ENCODE data around the gene PLA2G7.

The PLA2G7 gene

DNA sequence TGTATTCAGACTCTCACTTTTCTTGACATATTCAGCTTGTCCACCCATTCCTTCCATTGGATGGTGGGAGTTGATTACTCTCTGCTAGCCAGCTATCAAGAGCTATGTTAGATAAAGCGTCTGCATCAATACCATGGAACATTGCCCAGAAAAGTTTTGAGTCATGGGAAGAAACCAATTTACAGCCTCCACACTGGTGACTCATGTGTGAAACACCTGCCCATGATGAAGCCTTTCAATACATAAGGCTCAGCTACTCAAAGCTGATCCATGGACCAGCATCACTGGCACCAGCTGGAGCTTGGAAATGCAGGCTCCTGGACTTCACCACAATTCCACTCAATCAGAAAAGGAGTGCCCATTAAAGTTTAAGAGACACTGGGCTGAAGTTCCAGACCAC lies 16.1 kb downstream of the PLA2G7 start:
- no peaks in the 10 kb centered on the region for H3K4me1 ChIP-seq (ENCODE audit: control insufficient read depth, insufficient read depth, low read length)
- no peaks in the 10 kb centered on the region for H3K9me3 ChIP-seq (ENCODE audit: control insufficient read depth, insufficient read depth, low read length)
- H3K4me3 ChIP-seq (ENCODE audit: low read depth, low read length), result no peak overlapping the region
- H3K27ac ChIP-seq (ENCODE audit: low read depth, low read length), result no peak overlapping the region
- H3K36me3 ChIP-seq (ENCODE audit: control insufficient read depth, insufficient read depth, low read length), result no peaks in the 10 kb centered on the region
- no peaks in the 10 kb centered on the region for H3K27me3 ChIP-seq (ENCODE audit: control insufficient read depth, insufficient read depth, low read length)
- H3K9ac ChIP-seq (ENCODE audit: low read depth, low read length), result no peak overlapping the region

- Histone ChIP-seq H3K9me3 (ENCODE audit: control insufficient read depth, insufficient read depth, low read length) (no peaks in the 10 kb centered on the region), H3K4me1 (ENCODE audit: control insufficient read depth, insufficient read depth, low read length) (no peaks in the 10 kb centered on the region), H3K4me3 (ENCODE audit: low read depth, low read length) (no peak overlapping the region), H3K9ac (ENCODE audit: low read depth, low read length) (no peak overlapping the region), H3K36me3 (ENCODE audit: control insufficient read depth, insufficient read depth, low read length) (no peaks in the 10 kb centered on the region), H3K27me3 (ENCODE audit: control insufficient read depth, insufficient read depth, low read length) (no peaks in the 10 kb centered on the region), H3K27ac (ENCODE audit: low read depth, low read length) (no peak overlapping the region)
Measured at GRCh38 chr6:46715141-46715540, 20.0 kb downstream of the PLA2G7 start.

DNA sequence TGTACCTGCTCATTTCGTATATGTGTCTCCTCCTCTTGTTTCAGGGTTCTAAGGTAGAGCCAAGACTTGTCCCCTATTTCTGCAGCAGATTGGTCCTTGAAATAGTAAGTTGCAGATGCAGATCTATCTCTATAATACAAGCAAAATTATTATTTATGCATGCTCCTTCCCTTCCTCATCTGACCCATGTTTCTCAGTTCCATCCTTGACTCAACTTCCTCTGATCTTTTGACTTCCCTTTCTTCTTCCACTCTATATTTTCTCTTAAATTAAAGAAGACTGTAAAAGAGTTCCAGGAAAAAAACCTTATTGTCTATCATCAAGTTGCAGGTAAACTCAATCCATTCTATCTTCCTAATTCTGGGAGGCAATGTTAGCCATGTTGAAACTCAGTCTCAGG lies 23.7 kb downstream of the PLA2G7 start:
- Histone ChIP-seq H3K36me3 (ENCODE audit: control insufficient read depth, insufficient read depth, low read length) (no peaks in the 10 kb centered on the region), H3K9me3 (ENCODE audit: control insufficient read depth, insufficient read depth, low read length) (no peaks in the 10 kb centered on the region), H3K27me3 (ENCODE audit: control insufficient read depth, insufficient read depth, low read length) (no peaks in the 10 kb centered on the region), H3K9ac (ENCODE audit: low read depth, low read length) (no peak overlapping the region), H3K27ac (ENCODE audit: low read depth, low read length) (no peak overlapping the region), H3K4me1 (ENCODE audit: control insufficient read depth, insufficient read depth, low read length) (no peaks in the 10 kb centered on the region), H3K4me3 (ENCODE audit: low read depth, low read length) (no peak overlapping the region)

GRCh38 chr6:46706464-46706863 lies 28.7 kb downstream of the PLA2G7 start:
- Histone ChIP-seq H3K4me3 (ENCODE audit: low read depth, low read length) (no peak overlapping the region), H3K9ac (ENCODE audit: low read depth, low read length) (no peak overlapping the region), H3K36me3 (ENCODE audit: control insufficient read depth, insufficient read depth, low read length) (no peaks in the 10 kb centered on the region), H3K27me3 (ENCODE audit: control insufficient read depth, insufficient read depth, low read length) (no peaks in the 10 kb centered on the region), H3K9me3 (ENCODE audit: control insufficient read depth, insufficient read depth, low read length) (no peaks in the 10 kb centered on the region), H3K4me1 (ENCODE audit: control insufficient read depth, insufficient read depth, low read length) (peaks cover 3% of the 10 kb centered on the region; the same call in 1 of the 2 replicates), H3K27ac (ENCODE audit: low read depth, low read length) (no peak overlapping the region)

DNA sequence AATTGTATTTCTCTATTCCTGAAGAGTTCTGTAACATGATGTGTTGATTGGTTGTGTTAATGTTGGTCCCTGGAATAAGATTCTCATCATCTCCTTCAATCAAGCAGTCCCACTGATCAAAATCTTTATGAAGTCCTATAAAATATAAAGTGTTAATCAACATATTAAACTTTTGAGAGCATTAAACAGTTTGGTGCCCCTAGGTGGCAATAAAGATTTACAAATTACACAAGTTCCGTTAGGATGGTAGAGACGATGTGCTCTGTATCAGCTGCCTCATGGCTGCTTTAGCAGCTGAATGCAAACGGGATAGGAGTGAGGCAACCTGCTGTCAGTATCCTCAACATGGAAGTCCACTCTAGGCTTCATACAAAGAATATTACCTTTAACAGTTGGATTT lies 30.6 kb downstream of the PLA2G7 start:
- Histone ChIP-seq H3K27ac (ENCODE audit: low read depth, low read length) (no peak overlapping the region), H3K9ac (ENCODE audit: low read depth, low read length) (no peak overlapping the region), H3K4me3 (ENCODE audit: low read depth, low read length) (no peak overlapping the region), H3K36me3 (ENCODE audit: control insufficient read depth, insufficient read depth, low read length) (no peaks in the 10 kb centered on the region), H3K27me3 (ENCODE audit: control insufficient read depth, insufficient read depth, low read length) (no peaks in the 10 kb centered on the region), H3K9me3 (ENCODE audit: control insufficient read depth, insufficient read depth, low read length) (no peaks in the 10 kb centered on the region), H3K4me1 (ENCODE audit: control insufficient read depth, insufficient read depth, low read length) (peaks cover 3% of the 10 kb centered on the region; the same call in 1 of the 2 replicates)

DNA sequence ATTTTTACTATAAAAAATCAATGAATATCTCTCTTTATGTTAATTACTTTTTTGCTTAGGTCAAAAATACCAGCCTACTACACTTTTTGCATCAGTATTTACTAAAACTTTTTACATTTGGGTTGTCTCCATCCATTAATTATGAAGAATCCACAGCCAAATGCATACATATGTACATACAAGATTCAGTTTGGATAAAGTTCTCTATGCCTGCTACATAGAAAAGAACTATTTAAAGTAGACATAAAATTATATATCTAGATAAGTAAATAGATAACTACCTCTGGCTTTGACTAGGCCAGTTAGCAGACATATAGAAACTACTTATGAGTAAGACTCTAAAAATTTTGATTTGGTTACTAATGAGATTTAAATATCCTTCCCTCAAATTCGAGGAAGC lies 35.2 kb downstream of the PLA2G7 start:
- Histone ChIP-seq H3K4me3 (ENCODE audit: low read depth, low read length) (no peak overlapping the region), H3K9ac (ENCODE audit: low read depth, low read length) (no peak overlapping the region), H3K27me3 (ENCODE audit: control insufficient read depth, insufficient read depth, low read length) (no peaks in the 10 kb centered on the region), H3K27ac (ENCODE audit: low read depth, low read length) (no peak overlapping the region), H3K36me3 (ENCODE audit: control insufficient read depth, insufficient read depth, low read length) (no peaks in the 10 kb centered on the region), H3K9me3 (ENCODE audit: control insufficient read depth, insufficient read depth, low read length) (no peaks in the 10 kb centered on the region), H3K4me1 (ENCODE audit: control insufficient read depth, insufficient read depth, low read length) (no peaks in the 10 kb centered on the region; the same call in 1 of the 2 replicates)

DNA sequence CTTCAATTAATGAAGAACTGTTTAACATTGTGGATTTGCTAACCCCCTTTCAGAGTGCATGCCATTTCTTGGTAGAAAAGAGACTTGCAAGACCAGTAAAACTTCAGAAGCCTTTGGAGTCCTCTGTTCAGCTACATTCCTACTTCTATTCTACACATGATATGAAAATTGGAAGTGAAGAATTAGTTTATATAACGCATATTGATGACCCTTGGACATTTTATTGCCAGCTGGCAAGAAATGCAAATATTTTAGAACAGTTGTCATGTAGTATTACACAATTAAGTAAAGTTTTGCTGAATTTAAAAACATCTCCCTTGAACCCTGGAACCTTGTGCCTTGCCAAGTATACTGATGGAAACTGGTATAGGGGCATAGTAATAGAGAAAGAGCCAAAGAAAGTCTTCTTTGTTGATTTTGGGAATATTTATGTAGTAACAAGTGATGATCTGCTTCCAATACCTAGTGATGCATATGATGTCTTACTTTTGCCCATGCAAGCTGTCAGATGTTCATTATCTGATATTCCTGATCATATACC lies 44.2 kb downstream of the PLA2G7 start:
- Histone ChIP-seq H3K4me3 (ENCODE audit: low read depth, low read length) (no peak overlapping the region), H3K27me3 (ENCODE audit: control insufficient read depth, insufficient read depth, low read length) (no peaks in the 10 kb centered on the region), H3K27ac (ENCODE audit: low read depth, low read length) (no peak overlapping the region), H3K36me3 (ENCODE audit: control insufficient read depth, insufficient read depth, low read length) (no peaks in the 10 kb centered on the region), H3K9me3 (ENCODE audit: control insufficient read depth, insufficient read depth, low read length) (no peaks in the 10 kb centered on the region), H3K9ac (ENCODE audit: low read depth, low read length) (no peak overlapping the region), H3K4me1 (ENCODE audit: control insufficient read depth, insufficient read depth, low read length) (no peaks in the 10 kb centered on the region)

DNA sequence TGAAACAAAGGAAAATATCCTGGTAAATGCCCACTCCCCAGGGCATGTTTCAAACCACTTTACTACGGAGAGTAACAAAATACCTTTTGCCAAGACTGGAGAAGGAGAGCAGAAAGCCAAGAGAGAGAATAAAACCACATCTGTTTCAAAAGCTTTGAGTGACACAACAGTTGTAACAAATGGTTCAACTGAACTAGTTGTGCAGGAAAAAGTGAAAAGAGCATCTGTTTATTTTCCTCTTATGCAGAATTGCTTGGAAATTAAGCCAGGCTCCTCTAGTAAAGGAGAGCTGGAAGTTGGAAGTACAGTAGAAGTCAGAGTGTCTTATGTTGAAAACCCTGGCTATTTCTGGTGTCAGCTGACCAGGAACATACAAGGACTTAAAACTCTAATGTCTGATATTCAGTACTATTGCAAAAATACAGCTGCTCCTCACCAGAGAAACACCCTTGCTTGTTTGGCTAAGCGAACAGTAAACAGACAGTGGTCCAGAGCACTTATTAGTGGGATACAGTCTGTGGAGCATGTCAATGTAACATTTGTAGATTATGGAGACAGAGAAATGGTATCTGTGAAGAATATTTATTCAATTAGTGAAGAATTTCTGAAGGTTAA lies 44.9 kb downstream of the PLA2G7 start:
- no peaks in the 10 kb centered on the region for H3K4me1 ChIP-seq (ENCODE audit: control insufficient read depth, insufficient read depth, low read length)
- H3K27me3 ChIP-seq (ENCODE audit: control insufficient read depth, insufficient read depth, low read length), result no peaks in the 10 kb centered on the region
- H3K9ac ChIP-seq (ENCODE audit: low read depth, low read length), result no peak overlapping the region
- no peak overlapping the region for H3K27ac ChIP-seq (ENCODE audit: low read depth, low read length)
- no peaks in the 10 kb centered on the region for H3K36me3 ChIP-seq (ENCODE audit: control insufficient read depth, insufficient read depth, low read length)
- no peaks in the 10 kb centered on the region for H3K9me3 ChIP-seq (ENCODE audit: control insufficient read depth, insufficient read depth, low read length)
- H3K4me3 ChIP-seq (ENCODE audit: low read depth, low read length), result no peak overlapping the region

GRCh38 chr6:46689657-46690056 lies 45.5 kb downstream of the PLA2G7 start:
- H3K27ac ChIP-seq (ENCODE audit: low read depth, low read length), result no peak overlapping the region
- no peaks in the 10 kb centered on the region for H3K27me3 ChIP-seq (ENCODE audit: control insufficient read depth, insufficient read depth, low read length)
- H3K4me1 ChIP-seq (ENCODE audit: control insufficient read depth, insufficient read depth, low read length), result no peaks in the 10 kb centered on the region
- H3K36me3 ChIP-seq (ENCODE audit: control insufficient read depth, insufficient read depth, low read length), result no peaks in the 10 kb centered on the region
- no peaks in the 10 kb centered on the region for H3K9me3 ChIP-seq (ENCODE audit: control insufficient read depth, insufficient read depth, low read length)
- no peak overlapping the region for H3K4me3 ChIP-seq (ENCODE audit: low read depth, low read length)
- no peak overlapping the region for H3K9ac ChIP-seq (ENCODE audit: low read depth, low read length)

DNA sequence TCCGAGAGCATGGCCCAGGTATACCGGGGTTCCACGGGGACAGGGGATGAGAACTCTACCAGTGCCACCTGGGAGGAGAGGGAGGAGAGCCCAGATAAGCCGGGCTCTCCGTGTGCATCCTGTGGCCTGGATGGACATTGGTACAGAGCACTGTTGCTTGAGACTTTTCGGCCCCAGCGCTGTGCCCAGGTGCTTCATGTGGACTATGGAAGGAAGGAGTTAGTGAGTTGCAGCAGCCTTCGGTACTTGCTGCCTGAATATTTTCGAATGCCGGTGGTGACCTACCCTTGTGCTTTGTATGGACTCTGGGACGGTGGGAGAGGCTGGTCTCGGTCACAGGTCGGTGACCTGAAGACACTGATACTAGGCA lies 46.2 kb downstream of the PLA2G7 start:
- H3K27me3 ChIP-seq (ENCODE audit: control insufficient read depth, insufficient read depth, low read length), result no peaks in the 10 kb centered on the region
- H3K4me3 ChIP-seq (ENCODE audit: low read depth, low read length), result no peak overlapping the region
- H3K36me3 ChIP-seq (ENCODE audit: control insufficient read depth, insufficient read depth, low read length), result no peaks in the 10 kb centered on the region
- H3K9ac ChIP-seq (ENCODE audit: low read depth, low read length), result no peak overlapping the region
- H3K27ac ChIP-seq (ENCODE audit: low read depth, low read length), result no peak overlapping the region
- no peaks in the 10 kb centered on the region for H3K9me3 ChIP-seq (ENCODE audit: control insufficient read depth, insufficient read depth, low read length)
- H3K4me1 ChIP-seq (ENCODE audit: control insufficient read depth, insufficient read depth, low read length), result no peaks in the 10 kb centered on the region

DNA sequence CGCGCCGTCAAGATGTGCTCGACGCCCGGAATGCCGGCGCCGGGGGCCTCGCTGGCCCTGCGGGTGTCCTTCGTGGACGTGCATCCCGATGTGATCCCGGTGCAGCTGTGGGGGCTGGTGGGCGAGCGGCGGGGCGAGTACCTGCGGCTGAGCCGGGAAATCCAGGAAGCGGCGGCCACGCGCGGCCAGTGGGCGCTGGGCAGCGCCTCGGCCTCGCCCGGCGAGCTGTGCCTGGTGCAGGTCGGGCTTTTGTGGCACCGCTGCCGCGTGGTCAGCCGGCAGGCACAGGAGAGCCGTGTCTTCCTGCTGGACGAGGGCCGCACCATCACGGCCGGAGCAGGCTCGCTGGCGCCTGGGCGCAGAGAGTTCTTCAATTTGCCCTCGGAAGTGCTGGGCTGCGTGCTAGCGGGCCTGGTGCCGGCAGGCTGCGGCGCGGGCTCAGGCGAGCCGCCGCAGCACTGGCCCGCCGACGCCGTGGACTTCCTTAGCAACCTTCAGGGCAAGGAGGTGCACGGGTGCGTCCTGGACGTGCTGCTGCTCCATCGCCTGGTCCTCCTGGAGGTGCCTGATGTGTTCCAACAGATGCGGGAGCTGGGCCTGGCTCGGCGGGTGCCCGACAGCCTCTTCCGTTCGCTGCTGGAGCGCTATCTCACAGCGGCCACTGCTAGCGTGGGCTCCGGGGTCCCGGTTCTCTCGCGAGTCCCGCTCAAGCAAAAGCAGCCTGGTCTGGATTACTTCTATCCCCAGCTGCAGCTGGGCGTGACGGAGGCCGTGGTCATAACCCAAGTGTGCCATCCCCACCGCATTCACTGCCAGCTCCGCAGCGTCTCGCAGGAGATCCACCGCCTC lies 46.8 kb downstream of the PLA2G7 start:
- H3K27me3 ChIP-seq (ENCODE audit: control insufficient read depth, insufficient read depth, low read length), result no peaks in the 10 kb centered on the region
- no peak overlapping the region for H3K4me3 ChIP-seq (ENCODE audit: low read depth, low read length)
- H3K4me1 ChIP-seq (ENCODE audit: control insufficient read depth, insufficient read depth, low read length), result no peaks in the 10 kb centered on the region
- H3K9me3 ChIP-seq (ENCODE audit: control insufficient read depth, insufficient read depth, low read length), result no peaks in the 10 kb centered on the region
- H3K36me3 ChIP-seq (ENCODE audit: control insufficient read depth, insufficient read depth, low read length), result no peaks in the 10 kb centered on the region
- H3K27ac ChIP-seq (ENCODE audit: low read depth, low read length), result no peak overlapping the region
- H3K9ac ChIP-seq (ENCODE audit: low read depth, low read length), result no peak overlapping the region
